Measurements from ENCODE around the gene SFI1.
A peak's percentile ranks its signal among the peaks of the same experiment; 100 is the strongest.
"Not testable (repeated sequence)": the region's sequence is repeated elsewhere in the genome, so short reads cannot be mapped to it uniquely, and the experiment has no call there.

The SFI1 gene

GRCh38 chr22:31496007-31496734, at the start of gene SFI1:
TSS of gene SFI1 (plus strand) at chr22:31496536. CDS start at chr22:31508285, 11,749 bp downstream.
- peak; percentile 49 for DNase-seq

GRCh38 chr22:31446767-31447166, 49.6 kb upstream of the SFI1 start:
- DNase-seq: no peak

GRCh38 chr22:31447337-31447736, 49.0 kb upstream of the SFI1 start:
- DNase-seq: no peak

GRCh38 chr22:31448382-31448781, 48.0 kb upstream of the SFI1 start:
- no peak for DNase-seq

GRCh38 chr22:31449506-31449905, 46.8 kb upstream of the SFI1 start:
- DNase-seq: no peak

- DNase-seq: no peak
Measured at GRCh38 chr22:31451709-31452571, 44.4 kb upstream of the SFI1 start.

GRCh38 chr22:31461699-31462098, 34.6 kb upstream of the SFI1 start:
- DNase-seq: no peak

GRCh38 chr22:31465307-31465706, 31.0 kb upstream of the SFI1 start:
- DNase-seq: no peak

GRCh38 chr22:31474743-31475142, 21.6 kb upstream of the SFI1 start:
- DNase-seq: no peak

- no peak for DNase-seq
Measured at GRCh38 chr22:31475800-31476199, 20.5 kb upstream of the SFI1 start.

GRCh38 chr22:31477329-31477728, 19.0 kb upstream of the SFI1 start:
- DNase-seq: no peak

- DNase-seq: no peak
Measured at GRCh38 chr22:31481129-31481528, 15.2 kb upstream of the SFI1 start.

GRCh38 chr22:31482470-31482869, 13.9 kb upstream of the SFI1 start:
- not testable (repeated sequence) for DNase-seq

- DNase-seq: not testable (repeated sequence)
Measured at GRCh38 chr22:31486369-31486768, 10.0 kb upstream of the SFI1 start.

- DNase-seq: no peak
Measured at GRCh38 chr22:31486951-31487350, 9.4 kb upstream of the SFI1 start.

GRCh38 chr22:31488346-31488883, 7.9 kb upstream of the SFI1 start:
- DNase-seq: no peak

GRCh38 chr22:31488988-31489617, 7.2 kb upstream of the SFI1 start:
- no peak for DNase-seq

- DNase-seq: peak; percentile 31
Measured at GRCh38 chr22:31489632-31490495, 6.5 kb upstream of the SFI1 start, which contains the start of gene EIF4ENIF1. TSS of gene EIF4ENIF1 (minus strand) at chr22:31489842. CDS start at chr22:31488718, 1,124 bp downstream.

GRCh38 chr22:31490496-31490925, 5.8 kb upstream of the SFI1 start:
- no peak for DNase-seq

GRCh38 chr22:31491218-31491962, 4.9 kb upstream of the SFI1 start:
- no peak for DNase-seq

- DNase-seq: no peak
Measured at GRCh38 chr22:31492151-31492550, 4.2 kb upstream of the SFI1 start.

Measured in NCI-H748 treated with DMSO at 0.1 percent for 48 hours (cell line).